H1 (cell line): ENCODE measurements around the gene CASP3. TPM values are rescaled to one million over a fixed set of nuclear protein-coding genes. Genes with fewer than 3 reads are reported as not detected.

Experiments used
- CTCF ChIA-PET: fragments of 300-600 bp; sonication (Branson Sonifier 250); formaldehyde crosslinking; loops from one replicate; lab custom pipeline; 2021; ENCODE audit not compliant: partially characterized antibody; lab: Charles Lee
- POLR2A ChIA-PET: fragments of 300-600 bp; sonication (Branson Sonifier 250); formaldehyde crosslinking; loops from one replicate; lab custom pipeline; 2021; ENCODE audit warnings: inconsistent platforms; ENCODE audit not compliant: partially characterized antibody; lab: Charles Lee
- DNase-seq, 2 experiments: peaks; one replicate each; pipeline versions ENCODE4 v3.0.0 to v3.0.0-alpha.2; 2010 to 2022; ENCODE audit warnings: low spot score in 2 of 2, low read depth in 1 of 2, mixed read lengths in 1 of 2
- FAIRE-seq: peaks from 2 replicates; lab custom pipeline; 2011; peaks lifted over from hg19 to GRCh38; lab: Jason Lieb, UNC
- H2AFZ ChIP-seq: 2 replicates; pipeline ENCODE4 v1.8.1; 2012; ENCODE audit warnings: low read length, inconsistent platforms
- H2AK5ac ChIP-seq: 2 replicates; pipeline ENCODE4 v1.6.1; 2013; ENCODE audit warnings: low read depth, low read length
- H2BK120ac ChIP-seq: replicated peaks from 2 replicates; pipeline ENCODE3; 2013; ENCODE audit warnings: low read depth, low read length, inconsistent platforms
- H2BK12ac ChIP-seq: 2 replicates; pipeline ENCODE4 v1.6.1; 2013; ENCODE audit warnings: low read depth, low read length
- H2BK15ac ChIP-seq: 2 replicates; pipeline ENCODE4 v1.6.1; 2013; ENCODE audit warnings: low read length
- H2BK20ac ChIP-seq: 2 replicates; pipeline ENCODE4 v1.6.1; 2013; ENCODE audit warnings: low read length
- H2BK5ac ChIP-seq: 2 replicates; pipeline ENCODE4 v1.6.1; 2013; ENCODE audit warnings: low read depth, low read length
- H3K14ac ChIP-seq: 2 replicates; pipeline ENCODE4 v1.6.1; 2013; ENCODE audit warnings: inconsistent platforms; ENCODE audit not compliant: insufficient read length
- H3K18ac ChIP-seq: 2 replicates; pipeline ENCODE4 v1.6.1; 2013; ENCODE audit warnings: low read length; ENCODE audit errors: extremely low read depth
- H3K23ac ChIP-seq: 2 replicates; pipeline ENCODE4 v1.6.1; 2013; ENCODE audit warnings: inconsistent platforms; ENCODE audit not compliant: insufficient read length
- H3K23me2 ChIP-seq: 2 replicates; pipeline ENCODE4 v1.6.1; 2013; ENCODE audit warnings: low read depth, low read length
- H3K27ac ChIP-seq: 2 replicates; pipeline ENCODE4 v1.6.1; 2011; ENCODE audit warnings: low read depth, low read length, inconsistent platforms
- H3K27me3 ChIP-seq, 4 experiments: replicated peaks in 1 of 4; 1 replicate in 1 of 4; 2 replicates in 3 of 4; pipeline versions ENCODE4 v1.6.1 to v1.8.1; 2011 to 2013; ENCODE audit warnings: low read length in 3 of 4, mild to moderate bottlenecking in 3 of 4, inconsistent platforms in 2 of 4, mixed read lengths in 2 of 4, moderate library complexity in 1 of 4; ENCODE audit not compliant: control insufficient read depth in 3 of 4, insufficient read depth in 3 of 4; ENCODE audit errors: extremely low read depth in 1 of 4
- H3K36me3 ChIP-seq, 4 experiments: 2 replicates each; pipeline versions ENCODE4 v1.6.1 to v1.8.1; 2011 to 2013; ENCODE audit warnings: mild to moderate bottlenecking in 4 of 4, low read length in 3 of 4, moderate library complexity in 2 of 4, control low read depth in 1 of 4, inconsistent platforms in 1 of 4; ENCODE audit not compliant: insufficient read depth in 4 of 4, control insufficient read depth in 2 of 4
- H3K4ac ChIP-seq: replicated peaks from 2 replicates; pipeline ENCODE3; 2013; ENCODE audit warnings: low read length, low read depth, mixed read lengths, inconsistent platforms; ENCODE audit not compliant: insufficient read length
- H3K4me1 ChIP-seq, 4 experiments: replicated peaks in 1 of 4; 1 replicate in 1 of 4; 2 replicates in 3 of 4; pipeline versions ENCODE4 v1.6.1 to v1.8.1; 2011 to 2013; ENCODE audit warnings: low read length in 3 of 4, inconsistent platforms in 2 of 4, mixed read lengths in 1 of 4; ENCODE audit not compliant: insufficient read depth in 4 of 4, control insufficient read depth in 3 of 4
- H3K4me2 ChIP-seq, 2 experiments: 2 replicates each; pipeline versions ENCODE4 v1.6.1 to v1.8.1; 2011 to 2013; ENCODE audit warnings: low read depth in 2 of 2, low read length in 2 of 2, control low read depth in 1 of 2, inconsistent platforms in 1 of 2, mild to moderate bottlenecking in 1 of 2; ENCODE audit not compliant: insufficient read depth in 1 of 2
- H3K4me3 ChIP-seq, 4 experiments: fragments of 200-600, 300-600 bp in 1 of 4; sonication (generic), shearing (Covaris generic), sonication (Bioruptor Twin) in 1 of 4; 2 replicates each; pipeline versions ENCODE4 v1.5.1 to v1.8.1; 2011 to 2016; ENCODE audit warnings: low read length in 4 of 4, low read depth in 3 of 4, control low read depth in 2 of 4, inconsistent platforms in 2 of 4, mild to moderate bottlenecking in 2 of 4, mixed read lengths in 1 of 4, moderate library complexity in 1 of 4; ENCODE audit not compliant: insufficient read depth in 2 of 4; ENCODE audit errors: extremely low read depth in 1 of 4
- H3K56ac ChIP-seq: replicated peaks from 2 replicates; pipeline ENCODE3; 2013; ENCODE audit warnings: low read depth, mild to moderate bottlenecking, mixed read lengths, low read length, inconsistent platforms; ENCODE audit not compliant: insufficient read length
- H3K79me1 ChIP-seq: 2 replicates; pipeline ENCODE4 v1.6.1; 2013; ENCODE audit warnings: low read depth, low read length, control low read depth
- H3K79me2 ChIP-seq, 2 experiments: 2 replicates each; pipeline versions ENCODE4 v1.6.1 to v1.8.1; 2012 to 2013; ENCODE audit warnings: low read length in 2 of 2, mild to moderate bottlenecking in 2 of 2, inconsistent platforms in 1 of 2; ENCODE audit not compliant: insufficient read depth in 2 of 2, control insufficient read depth in 1 of 2
- H3K9ac ChIP-seq, 4 experiments: replicated peaks in 1 of 4; 1 replicate in 1 of 4; 2 replicates in 3 of 4; pipeline versions ENCODE4 v1.6.1 to v1.8.1; 2011 to 2013; ENCODE audit warnings: low read depth in 3 of 4, low read length in 3 of 4, control low read depth in 2 of 4, mild to moderate bottlenecking in 2 of 4, moderate library complexity in 2 of 4, inconsistent platforms in 1 of 4; ENCODE audit errors: extremely low read depth in 1 of 4
- H3K9me3 ChIP-seq, 2 experiments: 2 replicates each; pipeline versions ENCODE4 v1.6.1 to v1.8.1; 2012 to 2013; ENCODE audit warnings: mild to moderate bottlenecking in 2 of 2, moderate library complexity in 2 of 2, control low read depth in 1 of 2, inconsistent platforms in 1 of 2, low read depth in 1 of 2, low read length in 1 of 2, mixed read lengths in 1 of 2; ENCODE audit not compliant: insufficient read depth in 2 of 2
- H4K20me1 ChIP-seq, 2 experiments: replicated peaks in 1 of 2; 2 replicates each; pipeline versions ENCODE3 to v1.8.1; 2011 to 2013; ENCODE audit warnings: inconsistent platforms in 2 of 2, low read length in 2 of 2, mild to moderate bottlenecking in 1 of 2; ENCODE audit not compliant: insufficient read depth in 2 of 2, control insufficient read depth in 1 of 2
- H4K5ac ChIP-seq: 2 replicates; pipeline ENCODE4 v1.6.1; 2013; ENCODE audit warnings: low read length, low read depth, mixed read lengths, inconsistent platforms; ENCODE audit not compliant: insufficient read length
- H4K8ac ChIP-seq: 2 replicates; pipeline ENCODE4 v1.8.0; 2013; ENCODE audit warnings: mild to moderate bottlenecking, moderate library complexity, low read length, inconsistent platforms; ENCODE audit not compliant: insufficient read depth; ENCODE audit errors: extremely low read depth
- H4K91ac ChIP-seq: replicated peaks from 2 replicates; pipeline ENCODE3; 2013; ENCODE audit warnings: low read length, mixed read lengths, inconsistent platforms; ENCODE audit not compliant: insufficient read length
- ASH2L ChIP-seq: fragments of 200-600, 300-600 bp; sonication (generic); IDR thresholded peaks from one replicate; pipeline ENCODE4 v1.7.1; 2017; ENCODE audit warnings: low read length
- WGBS, 2 experiments: shearing (Covaris generic) in 1 of 2; methylation state at CpG; one replicate each; pipeline versions ENCODE4 v1.1.6 to v1.1.7; 2013 to 2015; ENCODE audit warnings: low lambda C conversion rate in 2 of 2, mixed read lengths in 2 of 2, inconsistent platforms in 1 of 2, low coverage in 1 of 2, missing lambda C conversion rate in 1 of 2; ENCODE audit not compliant: insufficient replicate concordance in 2 of 2, insufficient coverage in 1 of 2, insufficient read length in 1 of 2; ENCODE audit errors: extremely low coverage in 1 of 2, missing lambda C conversion rate in 1 of 2; 5-methylcytosine and 5-hydroxymethylcytosine counted together
- polyA plus RNA-seq, 7 experiments: library from polyadenylated mRNA; depleted of rRNA in 3 of 7; stranded (reverse) in 5 of 7; unstranded in 2 of 7; fragments of >200 nt in 5 of 7; fragments of 200-250 nt in 2 of 7; gene quantifications; 1 replicate in 5 of 7; 2 replicates in 1 of 7; 4 replicates in 1 of 7; pipeline versions ENCODE4 v1.2.1 to v1.2.3, GENCODE V29; 2011 to 2013; ENCODE audit warnings: missing spikeins in 2 of 7, mixed read lengths in 2 of 7
- total RNA-seq: library from RNA; stranded (reverse); fragmentation: NEBNext Ultra II Directional; extraction: Animal tissue kit (Norgen Biotek cat#: 25700); gene quantifications from 2 replicates; pipeline ENCODE4 v1.2.1, GENCODE V29; 2021

The CASP3 gene
- total and polyA plus RNA-seq, 2 of the 8 experiments (the other 6 are each of a cell fraction or from before 2014, with no cell fraction given), result 27.8 to 82.5 TPM

- H2BK15ac ChIP-seq, result no peak overlapping the region
- H4K8ac ChIP-seq, result no peak overlapping the region
- H3K56ac ChIP-seq, result no peak overlapping the region
- no peak overlapping the region for H3K4ac ChIP-seq
- WGBS, 2 experiments, result 69% methylated on average over 1 of the region's 1 CpG; no CpG with 5 or more reads in 1 of the 2 experiments
- H3K14ac ChIP-seq, result no peak overlapping the region
- no peak overlapping the region for H2BK5ac ChIP-seq
- H2AK5ac ChIP-seq, result no peak overlapping the region
- no peak for DNase-seq
- TF ChIP-seq ASH2L, result no peak
- H3K23me2 ChIP-seq, result peaks cover 10% of the 10 kb centered on the region; the same call in 1 of the 2 replicates
- H3K4me3 ChIP-seq, result no peak overlapping the region
- FAIRE-seq, result no peak
- CTCF ChIA-PET, result interaction anchor here (0.6 to 1.2 kb wide), 6 partner anchors 10 to 472 kb away, joined by 3 to 5 read pairs (median 3); no protein-coding TSS in a partner anchor
- H3K9ac ChIP-seq, result no peak overlapping the region
- no peak overlapping the region for H3K23ac ChIP-seq
- H3K79me2 ChIP-seq, result peaks cover 18 to 94% of the 10 kb centered on the region in 2 experiments
- peaks cover 5% of the 10 kb centered on the region; the same call in 1 of the 2 replicates for H3K79me1 ChIP-seq
- peaks cover 6 to 23% (median 12%) of the 10 kb centered on the region in 4 experiments; a peak in 6 of 7 replicates for H3K4me1 ChIP-seq
- H2BK20ac ChIP-seq, result no peak overlapping the region
- no peak overlapping the region for H2AFZ ChIP-seq
- peaks cover 0 to 13% of the 10 kb centered on the region in 2 experiments for H4K20me1 ChIP-seq
- no peak overlapping the region for H3K18ac ChIP-seq
- H4K91ac ChIP-seq, result no peak overlapping the region
- no peak overlapping the region for H4K5ac ChIP-seq
- no peak overlapping the region for H2BK120ac ChIP-seq
- no peak overlapping the region for H2BK12ac ChIP-seq
- H3K27ac ChIP-seq, result no peak overlapping the region
- no peaks in the 10 kb centered on the region for H3K27me3 ChIP-seq
- H3K36me3 ChIP-seq, result peaks cover 0 to 5% (median 0%) of the 10 kb centered on the region in 4 experiments; a peak in 1 of 8 replicates
- POLR2A ChIA-PET, result interaction anchor here (1.0 to 1.8 kb wide), 2 partner anchors 10 to 23 kb away, joined by 4 to 6 read pairs; no protein-coding TSS in a partner anchor
- H3K9me3 ChIP-seq, result no peaks in the 10 kb centered on the region
- no peak overlapping the region for H3K4me2 ChIP-seq
These were observed 5.5 kb downstream of the CASP3 start for GRCh38 chr4:184643731-184644130.
